NCI-H1436 treated with DMSO at 0.1 percent for 48 hours (cell line): ENCODE measurements around the gene ARR3.
"Not testable (repeated sequence)": the region's sequence is repeated elsewhere in the genome, so short reads cannot be mapped to it uniquely, and the experiment has no call there.

ENCODE experiments used
- DNase-seq: peaks from one replicate; lab custom pipeline; 2025; lab: John Stamatoyannopoulos, UW

ARR3 gene

GRCh38 chrX:70280573-70280972 lies 12.4 kb downstream of the ARR3 start:
- no peak for DNase-seq

- no peak for DNase-seq
Observed at GRCh38 chrX:70281951-70282350, 13.8 kb downstream of the ARR3 start, which contains the start of gene RAB41. RAB41 (plus strand) TSS chrX:70282172; CDS start chrX:70282218, 46 bp downstream.

- DNase-seq: no peak
Observed at GRCh38 chrX:70289168-70289792, 21.1 kb downstream of the ARR3 start.

- DNase-seq: peak; percentile 10
Observed at GRCh38 chrX:70289793-70290770, 21.9 kb downstream of the ARR3 start, which contains the start of the genes KIF4A and PDZD11. KIF4A (plus strand) TSS chrX:70290104; CDS start chrX:70290459, 355 bp downstream. PDZD11 (minus strand) TSS chrX:70289927; CDS start chrX:70289341, 586 bp downstream.

- no peak for DNase-seq
Observed at GRCh38 chrX:70292788-70293187, 24.7 kb downstream of the ARR3 start.

GRCh38 chrX:70293621-70294020 lies 25.5 kb downstream of the ARR3 start:
- no peak for DNase-seq

GRCh38 chrX:70301716-70302115 lies 33.6 kb downstream of the ARR3 start:
- no peak for DNase-seq

GRCh38 chrX:70313503-70313902 lies 45.4 kb downstream of the ARR3 start:
- DNase-seq: no peak

- DNase-seq: no peak
Observed at GRCh38 chrX:70322784-70323183, 54.6 kb downstream of the ARR3 start.

GRCh38 chrX:70323628-70324027 lies 55.5 kb downstream of the ARR3 start:
- not testable (repeated sequence) for DNase-seq

- no peak for DNase-seq
Observed at GRCh38 chrX:70324326-70324725, 56.2 kb downstream of the ARR3 start.

- no peak for DNase-seq
Observed at GRCh38 chrX:70331161-70331560, 63.0 kb downstream of the ARR3 start.
